Measurements from ENCODE around the gene HRK.
"Not testable (repeated sequence)": the region's sequence is repeated elsewhere in the genome, so short reads cannot be mapped to it uniquely, and the experiment has no call there.

Gene HRK

DNA sequence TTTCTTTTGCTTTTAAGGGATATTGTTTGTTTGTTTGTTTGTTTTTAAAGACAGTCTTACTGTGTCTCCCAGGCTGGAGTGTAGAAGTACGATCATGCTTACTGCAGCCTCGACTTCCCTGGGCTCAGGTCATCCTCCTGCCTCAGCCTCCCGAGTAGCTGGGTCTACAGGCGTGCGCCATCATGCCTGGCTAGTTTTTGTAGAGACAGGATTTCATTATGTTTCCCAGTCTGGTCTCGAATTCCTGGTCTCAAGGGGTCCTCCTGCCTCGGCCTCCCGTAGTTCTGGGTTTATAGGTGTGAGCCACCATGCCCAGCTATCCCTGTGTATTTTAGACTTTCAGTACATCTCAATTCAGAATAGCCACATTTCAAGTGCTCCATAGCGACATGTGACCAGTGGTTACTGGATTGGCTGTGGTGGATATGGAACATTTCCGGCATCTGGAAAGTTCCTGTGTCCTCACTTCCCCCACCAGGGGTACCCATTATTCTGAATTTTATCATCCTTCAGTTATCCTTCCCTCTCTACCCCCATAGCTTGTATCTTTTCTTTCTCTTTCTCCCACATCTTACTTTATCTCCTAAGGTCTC is 61.1 kb downstream of the HRK start:
- Mint-ChIP-seq H3K27me3 (no peaks in the 10 kb centered on the region), H3K27ac (peak overlapping the region; percentile 69), H3K9me3 (no peaks in the 10 kb centered on the region), H3K36me3 (no peaks in the 10 kb centered on the region), H3K4me1 (peaks cover 27% of the 10 kb centered on the region), H3K4me3 (peak overlapping the region; percentile 54)

DNA sequence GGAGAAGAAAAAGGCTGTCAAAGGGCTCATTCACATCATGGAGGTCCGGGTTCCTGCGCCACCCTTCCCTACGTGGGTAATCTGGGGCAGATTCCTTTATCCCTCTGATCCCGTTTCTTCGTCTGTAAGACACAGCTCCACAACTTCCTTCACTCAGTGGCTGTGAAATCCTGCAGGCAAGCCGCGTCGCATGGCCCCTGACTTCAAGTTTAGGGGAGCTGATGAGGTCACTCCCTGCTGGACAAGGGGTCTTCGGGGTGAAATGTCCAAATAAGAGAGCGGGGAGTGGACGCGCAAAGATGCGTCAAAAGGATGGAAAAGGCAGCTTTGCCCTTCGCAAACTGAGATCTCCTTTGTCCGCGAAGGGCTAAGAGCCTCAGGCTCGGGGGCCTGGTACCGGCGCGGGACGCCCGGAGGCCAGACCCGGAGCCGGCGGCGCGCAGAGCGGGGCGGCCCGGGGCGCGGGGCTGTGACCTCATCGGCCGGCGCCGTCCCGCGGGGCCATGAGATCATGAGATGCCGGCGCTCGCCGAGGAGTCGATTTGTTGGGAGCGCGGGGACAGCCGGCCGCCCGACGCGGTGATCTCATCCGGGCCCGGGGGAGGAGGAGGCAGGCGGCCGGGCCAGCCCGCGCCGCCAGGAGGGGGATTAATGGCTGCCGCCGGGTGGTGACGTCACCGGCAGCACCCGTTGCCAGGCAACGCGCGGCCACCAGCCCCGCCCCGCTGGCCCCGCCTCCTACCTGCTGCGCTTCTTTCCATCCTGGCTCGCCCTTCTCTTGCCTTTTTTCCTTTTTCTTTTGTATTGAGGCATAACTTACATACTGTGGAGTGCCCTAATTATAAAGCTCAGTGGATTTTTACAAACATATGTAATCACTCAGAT is 62.1 kb downstream of the HRK start:
- no peaks in the 10 kb centered on the region for H3K27me3 Mint-ChIP-seq
- H3K4me1 Mint-ChIP-seq: peaks cover 27% of the 10 kb centered on the region

DNA sequence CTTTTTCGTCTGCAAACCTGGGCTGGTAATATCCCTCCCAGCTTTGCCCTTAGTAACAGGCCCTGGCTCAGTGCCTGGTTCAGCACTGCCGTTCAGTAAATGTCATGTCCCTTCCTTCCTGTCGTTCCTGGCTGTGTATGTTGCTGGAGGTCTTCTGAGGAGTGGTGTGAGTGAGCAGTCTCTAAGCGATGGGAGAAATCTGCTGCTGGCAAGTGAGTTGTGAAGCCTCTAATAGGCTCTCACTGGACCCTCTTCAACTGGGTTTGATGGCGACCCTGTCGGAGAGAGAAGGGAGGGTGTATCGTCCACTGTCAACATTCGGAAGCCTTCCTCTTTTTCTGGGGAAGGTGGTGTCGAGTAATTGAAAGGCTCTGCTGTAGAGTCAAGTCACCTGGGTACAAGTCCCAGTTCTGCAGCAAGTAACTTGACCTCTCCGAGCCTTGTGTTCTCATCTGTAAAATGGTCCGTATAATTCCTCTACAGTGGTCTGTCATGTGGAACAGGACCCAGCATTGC is 62.8 kb downstream of the HRK start:
- Mint-ChIP-seq H3K27ac (peak overlapping the region; percentile 95), H3K36me3 (no peaks in the 10 kb centered on the region)

More for the DNA sequence above, 62.1 kb downstream of the HRK start:
- Mint-ChIP-seq H3K36me3 (no peaks in the 10 kb centered on the region), H3K9me3 (no peaks in the 10 kb centered on the region), H3K4me3 (peak overlapping the region; percentile 98), H3K27ac (peak overlapping the region; percentile 99)

DNA sequence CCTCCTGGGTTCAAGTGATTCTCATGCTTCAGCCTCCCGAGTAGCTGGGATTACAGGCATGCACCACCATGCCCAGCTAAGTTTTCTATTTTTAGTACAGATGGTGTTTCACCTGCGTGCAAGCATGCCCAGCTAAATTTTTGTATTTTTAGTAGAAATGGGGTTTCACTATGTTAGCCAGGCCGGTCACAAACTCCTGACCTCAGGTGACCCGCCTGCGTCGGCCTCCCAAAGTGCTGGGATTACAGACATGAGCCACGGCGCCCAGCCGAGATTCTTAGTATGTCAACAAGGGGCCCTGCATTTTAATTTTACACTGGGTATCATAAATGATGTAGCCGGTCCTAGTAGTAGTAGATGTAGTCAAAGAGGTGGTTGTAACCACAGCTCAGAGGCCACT is 66.5 kb downstream of the HRK start:
- H3K4me3 Mint-ChIP-seq, H3K9me3 Mint-ChIP-seq, H3K27ac Mint-ChIP-seq, H3K36me3 Mint-ChIP-seq, H3K27me3 Mint-ChIP-seq: not testable (repeated sequence)
- H3K4me1 Mint-ChIP-seq: peaks cover 18% of the 10 kb centered on the region

More for the DNA sequence above, 62.8 kb downstream of the HRK start:
- Mint-ChIP-seq H3K4me1 (peaks cover 27% of the 10 kb centered on the region), H3K27me3 (no peaks in the 10 kb centered on the region), H3K4me3 (peak overlapping the region; percentile 98), H3K9me3 (no peaks in the 10 kb centered on the region)

DNA sequence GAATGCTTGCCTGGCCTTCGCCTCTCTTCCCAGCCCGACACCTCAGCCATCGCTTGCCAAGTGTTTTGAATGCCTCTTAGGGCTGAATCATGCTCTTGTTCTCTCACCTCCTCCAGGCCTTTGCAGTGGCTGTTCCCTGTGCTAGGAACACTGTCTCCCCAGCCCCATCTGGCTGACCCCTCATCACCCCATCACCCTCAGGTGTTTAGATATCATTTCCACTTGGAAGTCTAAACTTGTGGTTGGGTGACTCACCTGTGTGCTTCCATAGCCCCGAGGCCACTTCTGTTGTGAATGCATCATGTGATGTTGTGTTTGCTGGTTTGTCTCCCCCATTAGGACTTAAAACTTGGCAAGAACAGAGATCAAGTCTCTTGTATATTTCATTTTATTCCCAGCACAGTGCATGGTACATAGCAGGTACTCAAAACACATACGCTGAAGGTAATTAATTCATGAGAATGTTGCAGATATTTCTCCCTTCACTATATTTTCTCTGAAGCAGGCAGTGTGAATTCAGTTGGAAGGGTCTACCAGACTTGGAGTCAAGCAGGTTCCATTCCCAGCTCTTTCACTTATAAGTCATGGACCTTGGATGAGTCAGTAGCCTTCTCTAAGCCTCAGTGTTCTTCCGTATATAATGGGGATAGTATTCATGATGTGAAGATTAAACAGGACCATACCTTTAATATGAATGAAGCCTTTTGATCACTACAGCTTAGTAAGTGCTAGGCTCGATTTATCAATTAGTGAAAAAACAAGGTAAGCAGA is 67.8 kb downstream of the HRK start:
- peaks cover 10% of the 10 kb centered on the region for H3K4me1 Mint-ChIP-seq
- H3K36me3 Mint-ChIP-seq: no peaks in the 10 kb centered on the region
- H3K9me3 Mint-ChIP-seq: no peaks in the 10 kb centered on the region
- H3K27me3 Mint-ChIP-seq: no peaks in the 10 kb centered on the region
- H3K27ac Mint-ChIP-seq: no peak overlapping the region
- no peak overlapping the region for H3K4me3 Mint-ChIP-seq

DNA sequence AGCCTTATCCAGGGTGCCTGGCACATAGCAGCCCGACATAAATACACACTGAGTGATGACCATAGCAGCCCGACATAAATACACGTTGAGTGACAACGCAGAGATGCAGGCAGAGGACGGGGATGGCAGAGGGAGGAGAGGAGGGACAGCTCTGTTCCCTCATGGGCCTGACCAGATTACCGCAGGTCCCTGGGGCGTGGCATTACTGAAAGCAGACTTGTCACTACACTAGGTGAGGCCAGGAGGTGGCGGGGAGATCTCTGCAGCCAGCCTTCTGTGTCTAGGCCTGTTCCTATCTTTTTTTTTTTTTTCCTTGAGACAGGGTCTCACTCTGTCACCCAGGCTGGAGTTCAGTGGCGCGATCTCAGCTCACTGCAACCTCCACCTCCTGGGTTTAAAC is 69.0 kb downstream of the HRK start:
- H3K4me1 Mint-ChIP-seq: no peaks in the 10 kb centered on the region
- H3K27me3 Mint-ChIP-seq: no peaks in the 10 kb centered on the region
- no peaks in the 10 kb centered on the region for H3K9me3 Mint-ChIP-seq
- H3K27ac Mint-ChIP-seq: no peak overlapping the region
- H3K4me3 Mint-ChIP-seq: no peak overlapping the region
- no peaks in the 10 kb centered on the region for H3K36me3 Mint-ChIP-seq

DNA sequence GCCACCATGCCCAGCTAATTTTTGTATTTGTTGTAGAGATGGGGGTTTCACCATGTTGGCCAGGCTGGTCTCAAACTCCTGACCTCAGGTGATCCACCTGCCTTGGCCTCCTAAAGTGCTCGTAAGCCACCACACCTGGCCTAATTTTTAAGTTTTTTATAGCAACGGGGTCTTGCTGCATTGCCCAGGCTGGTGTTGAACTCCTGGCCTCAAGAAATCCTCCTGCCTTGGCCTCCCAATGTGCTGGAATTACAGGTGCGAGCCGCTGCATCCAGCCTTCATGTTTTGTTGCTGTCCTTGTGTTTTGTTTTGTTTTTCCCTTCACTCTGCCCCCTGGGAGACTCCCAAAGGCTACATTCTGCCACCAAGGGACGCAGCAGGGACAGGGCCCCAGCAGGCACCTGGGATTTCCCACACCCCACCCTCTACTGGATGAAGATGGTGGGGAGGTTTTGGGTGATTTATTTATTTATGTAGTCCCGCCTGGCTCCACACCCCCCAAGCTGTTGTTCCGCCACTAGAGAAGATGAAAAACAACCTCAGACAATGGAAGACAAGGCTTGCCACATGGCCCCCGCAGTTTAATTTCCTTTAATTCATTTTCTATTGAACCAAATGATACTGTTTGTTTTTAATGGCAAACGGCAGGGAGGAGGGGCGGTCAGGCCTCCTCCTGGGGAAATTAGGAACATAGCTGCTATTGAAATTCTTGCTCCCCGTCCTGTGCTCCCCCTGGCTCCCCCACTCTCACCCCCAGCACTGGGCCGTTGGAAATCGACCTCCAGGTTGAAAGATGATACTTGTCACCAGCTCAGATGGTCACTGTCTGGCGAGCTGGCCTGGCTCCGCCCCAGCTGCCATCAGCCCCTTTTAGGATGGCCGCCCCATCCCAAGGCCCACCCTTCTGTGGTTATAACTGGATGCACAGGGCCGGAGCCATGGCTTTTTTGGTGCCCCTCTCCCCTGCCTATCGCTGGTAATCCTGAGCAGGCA is 72.8 kb downstream of the HRK start:
- H3K9me3 Mint-ChIP-seq: no peaks in the 10 kb centered on the region
- H3K36me3 Mint-ChIP-seq: no peaks in the 10 kb centered on the region
- H3K27ac Mint-ChIP-seq: no peak overlapping the region
- H3K4me1 Mint-ChIP-seq: peaks cover under 1% of the 10 kb centered on the region
- no peaks in the 10 kb centered on the region for H3K27me3 Mint-ChIP-seq
- H3K4me3 Mint-ChIP-seq: no peak overlapping the region

DNA sequence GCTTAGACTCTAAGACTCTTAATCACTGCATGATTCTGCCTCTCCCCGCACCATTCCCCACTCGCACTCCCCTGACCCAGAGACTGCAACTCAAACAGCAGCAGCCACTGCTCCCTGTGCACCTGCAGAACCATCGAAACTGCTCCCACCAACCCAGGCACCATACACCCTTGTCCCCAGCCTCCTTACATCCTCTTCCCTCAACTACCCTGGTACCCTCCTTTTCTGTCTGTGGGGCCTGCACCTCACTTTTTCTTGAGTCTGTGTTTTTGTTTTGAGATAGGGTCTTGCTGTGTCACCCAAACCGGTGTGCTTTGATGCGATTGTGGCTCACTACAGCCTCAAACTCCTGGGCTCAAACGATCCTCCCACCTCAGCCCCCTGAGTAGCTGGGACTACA is 73.7 kb downstream of the HRK start:
- Mint-ChIP-seq H3K4me1 (peaks cover 3% of the 10 kb centered on the region), H3K36me3 (no peaks in the 10 kb centered on the region), H3K9me3 (no peaks in the 10 kb centered on the region), H3K27ac (no peak overlapping the region), H3K4me3 (no peak overlapping the region), H3K27me3 (no peaks in the 10 kb centered on the region)

DNA sequence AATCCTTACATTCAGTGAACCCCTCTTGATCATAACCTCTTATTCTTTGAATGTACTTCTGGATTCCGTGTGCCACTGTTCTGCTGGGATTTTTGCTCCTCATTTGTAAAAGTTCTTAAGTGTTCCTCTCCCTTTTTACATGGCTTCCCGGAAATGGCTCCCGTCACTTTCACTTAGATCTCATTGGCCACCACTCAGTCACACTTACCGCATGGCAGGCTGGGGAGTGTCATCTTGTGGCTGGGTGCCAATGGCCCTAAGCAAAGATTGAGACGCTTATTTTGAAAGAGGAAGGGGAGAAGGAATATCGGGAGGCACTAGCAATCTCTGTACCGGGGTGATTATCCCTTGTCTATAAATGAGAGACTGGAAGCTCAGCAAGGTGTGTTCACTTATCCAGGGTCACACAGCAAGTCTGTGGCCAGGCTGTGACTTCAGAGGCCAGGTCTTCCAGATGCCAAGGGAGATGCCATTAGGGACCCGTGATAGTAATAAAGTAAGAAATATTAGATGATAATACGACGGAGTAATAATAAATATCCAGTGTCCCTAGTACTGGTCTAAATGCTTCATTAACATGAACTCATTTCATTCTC is 74.3 kb downstream of the HRK start:
- Mint-ChIP-seq H3K27ac (no peak overlapping the region), H3K4me1 (peaks cover 3% of the 10 kb centered on the region), H3K9me3 (no peaks in the 10 kb centered on the region), H3K27me3 (no peaks in the 10 kb centered on the region), H3K36me3 (no peaks in the 10 kb centered on the region), H3K4me3 (no peak overlapping the region)
